GM19455 (cell line): ENCODE data around the gene FAM53B.

ENCODE experiments used
- ATAC-seq: cut with Tn5 transposase; IDR thresholded peaks from one replicate; pipeline ENCODE4 v1.9.1; 2021; ENCODE audit not compliant: unreplicated experiment

Gene FAM53B

DNA sequence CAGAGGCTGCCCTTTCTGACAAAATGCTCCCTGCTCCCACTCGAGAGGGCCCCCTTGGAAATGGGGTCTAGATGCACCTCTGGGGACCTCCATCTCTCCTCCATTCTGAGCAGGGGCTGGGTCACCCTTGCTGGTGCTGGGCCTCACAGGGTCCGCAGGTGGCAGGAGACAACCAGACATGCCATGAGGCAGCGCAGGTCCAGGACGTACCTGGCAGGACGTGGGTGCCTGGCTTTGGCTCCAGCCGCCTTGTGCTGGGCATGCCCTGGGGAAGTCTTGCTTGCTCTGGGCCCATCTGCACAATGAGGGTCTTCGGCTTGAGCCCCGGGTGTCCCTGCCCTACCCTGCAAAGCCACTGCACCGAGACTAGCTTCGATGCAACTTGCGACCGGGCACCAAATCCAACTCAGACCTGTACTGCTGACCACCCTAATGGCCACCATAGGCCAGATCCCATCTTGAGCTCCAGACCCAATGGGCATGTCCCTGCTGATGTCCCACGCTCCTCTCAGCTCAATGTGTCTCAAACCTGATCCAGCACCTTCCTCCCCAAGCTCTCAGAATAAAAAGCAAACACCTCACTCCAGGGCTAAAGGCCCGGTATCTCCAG lies 107.0 kb downstream of the FAM53B start:
- no peak for ATAC-seq

DNA sequence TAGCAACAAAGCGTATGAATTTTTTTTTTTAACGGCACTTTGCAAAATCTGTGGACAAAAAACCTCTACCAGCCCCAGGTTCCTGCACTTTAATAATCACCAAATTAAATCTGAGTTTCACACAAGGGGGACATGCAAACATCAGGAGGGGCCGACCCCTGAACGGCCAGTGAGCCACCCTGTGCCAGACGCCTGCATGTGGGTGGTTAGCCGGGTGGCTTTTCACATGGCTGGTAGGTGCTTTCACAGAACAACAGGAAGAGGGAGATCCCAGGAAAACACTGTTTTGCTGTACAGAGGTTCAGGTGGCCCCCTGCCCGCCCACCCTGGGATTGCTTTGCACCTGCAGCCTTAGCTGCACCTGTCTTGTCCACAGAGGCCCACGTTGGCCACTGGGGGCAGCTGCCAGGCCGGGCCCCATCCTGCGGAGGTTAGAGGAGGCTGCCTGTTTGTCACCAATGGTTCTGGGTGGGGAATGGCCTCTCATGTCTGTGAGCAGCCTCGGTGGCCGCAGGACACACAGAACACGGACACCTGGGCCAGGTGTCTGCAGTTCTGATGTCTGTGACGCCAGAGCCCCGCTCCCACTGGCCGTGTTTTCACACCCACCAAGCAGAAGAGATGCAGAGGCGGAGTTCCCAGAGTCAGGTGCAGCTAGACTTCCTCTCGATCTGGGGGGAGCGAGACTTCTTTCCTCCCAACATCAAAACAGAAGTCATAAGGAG lies 107.7 kb downstream of the FAM53B start:
- ATAC-seq = no peak

DNA sequence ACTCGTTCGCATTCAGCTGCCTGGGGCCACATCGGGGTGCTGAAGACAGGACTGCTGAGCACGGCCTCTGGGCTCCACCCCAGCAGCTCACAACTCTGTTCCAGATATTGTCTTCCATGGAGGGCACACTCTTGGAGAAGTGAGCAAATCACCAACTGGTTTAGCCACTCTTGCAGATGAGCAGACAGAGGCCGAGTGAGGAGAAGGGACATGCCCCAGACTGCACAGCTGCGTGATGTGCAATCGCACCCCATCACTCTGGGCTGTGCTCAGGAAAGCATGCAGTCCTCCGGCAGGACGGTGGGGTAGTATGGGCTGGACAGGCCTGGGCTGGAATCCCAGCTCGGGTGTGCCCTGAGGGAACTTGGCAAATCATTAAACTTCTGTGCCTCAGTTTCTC lies 111.6 kb downstream of the FAM53B start:
- ATAC-seq = no peak

DNA sequence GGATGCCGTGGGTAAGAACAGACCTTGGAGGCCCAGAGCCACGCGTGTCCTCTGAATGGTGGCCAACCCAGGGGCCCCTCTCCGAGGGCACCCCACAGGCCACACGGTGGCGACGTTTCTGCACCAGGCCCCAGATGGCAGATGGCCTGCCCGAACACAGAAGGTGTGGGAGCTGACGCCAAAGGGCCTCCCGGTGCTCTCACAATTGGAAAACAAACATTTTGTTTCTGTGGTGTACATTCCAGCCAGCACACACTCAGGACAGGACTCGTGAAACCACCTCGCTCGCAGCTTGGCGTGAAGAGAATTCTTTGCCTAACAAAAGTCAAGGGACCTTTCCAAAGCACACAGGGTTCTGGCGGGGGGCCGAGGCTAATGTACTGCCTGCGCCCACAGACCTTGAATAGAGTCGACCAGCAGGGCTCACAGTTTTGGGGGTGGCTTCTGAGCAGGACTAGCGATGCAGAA lies 112.1 kb downstream of the FAM53B start:
- ATAC-seq = no peak

DNA sequence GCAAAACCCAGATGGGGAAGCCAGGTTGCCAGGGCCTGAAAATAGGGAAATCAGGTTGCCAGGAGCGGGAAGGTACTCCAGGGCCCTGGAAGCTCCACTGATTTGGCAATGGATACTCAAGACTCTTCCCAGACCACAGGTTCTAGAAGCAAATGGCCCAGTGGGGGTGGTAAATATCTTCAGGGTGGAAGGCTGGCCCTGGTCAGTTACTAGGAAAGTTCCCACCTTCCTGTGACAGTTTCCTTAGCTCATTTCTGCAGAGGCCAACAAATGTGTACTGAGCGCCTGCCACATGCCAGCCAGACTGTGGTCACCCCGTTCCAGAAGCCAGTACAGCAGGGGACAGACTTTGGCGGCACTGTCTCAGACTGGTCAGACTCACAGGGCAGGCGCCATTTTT lies 113.6 kb downstream of the FAM53B start:
- ATAC-seq = no peak

DNA sequence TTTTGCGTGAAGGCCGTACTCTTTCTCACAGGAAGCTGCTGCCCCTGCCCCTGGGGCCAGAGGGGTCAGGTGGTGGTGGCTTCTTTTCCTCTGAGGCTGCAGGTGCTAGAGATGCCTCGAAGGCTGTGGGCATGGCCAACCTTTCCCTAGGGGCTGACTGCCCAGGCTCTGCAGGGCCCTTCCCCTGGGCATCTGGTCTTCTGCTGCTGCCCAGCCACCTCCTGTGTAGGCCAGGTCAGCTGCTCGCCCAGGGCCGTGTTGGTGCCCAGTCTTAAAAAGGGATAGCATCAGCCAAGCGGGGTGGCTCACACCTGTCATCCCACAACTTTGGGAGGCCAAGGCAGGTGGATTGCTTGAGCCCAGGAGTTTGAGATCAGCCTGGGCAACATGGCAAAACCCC lies 114.3 kb downstream of the FAM53B start:
- ATAC-seq = no peak

DNA sequence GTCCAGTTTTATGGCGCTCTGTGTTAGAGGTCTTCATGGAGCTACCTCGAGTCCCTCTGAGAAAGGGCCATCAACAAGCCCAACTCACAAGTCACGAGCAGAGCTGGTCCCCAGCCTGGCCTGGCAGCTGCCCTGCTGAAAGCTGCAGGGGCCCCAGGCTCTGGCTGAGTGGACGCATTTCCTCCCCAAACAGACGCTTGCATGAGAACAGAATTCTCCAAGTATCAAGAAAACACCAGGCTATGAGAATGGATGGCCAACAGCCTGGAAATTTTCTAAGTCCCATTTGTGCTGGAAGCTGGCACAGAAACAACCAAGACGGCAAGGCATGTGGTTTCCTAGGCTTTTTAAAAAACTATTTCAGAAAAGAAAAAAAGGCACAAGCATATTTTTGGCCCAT lies 114.8 kb downstream of the FAM53B start:
- no peak for ATAC-seq

DNA sequence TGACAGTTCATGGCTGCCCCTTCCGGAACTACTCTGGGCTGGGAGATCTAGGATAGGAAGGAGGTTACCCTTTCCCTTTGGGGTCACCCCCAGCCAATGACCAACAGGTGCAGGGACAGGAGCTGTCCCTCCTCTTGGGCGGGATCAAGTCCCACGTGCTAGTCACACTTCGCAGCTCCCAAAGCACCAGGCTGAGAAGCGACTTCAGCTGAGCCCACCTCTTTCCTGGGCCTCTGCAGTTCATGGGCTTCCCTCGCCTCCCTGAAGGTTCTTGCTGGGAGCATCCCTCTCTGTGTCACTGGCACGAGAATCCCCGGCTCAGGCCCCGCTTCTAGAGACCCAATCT lies 115.5 kb downstream of the FAM53B start:
- no peak for ATAC-seq

DNA sequence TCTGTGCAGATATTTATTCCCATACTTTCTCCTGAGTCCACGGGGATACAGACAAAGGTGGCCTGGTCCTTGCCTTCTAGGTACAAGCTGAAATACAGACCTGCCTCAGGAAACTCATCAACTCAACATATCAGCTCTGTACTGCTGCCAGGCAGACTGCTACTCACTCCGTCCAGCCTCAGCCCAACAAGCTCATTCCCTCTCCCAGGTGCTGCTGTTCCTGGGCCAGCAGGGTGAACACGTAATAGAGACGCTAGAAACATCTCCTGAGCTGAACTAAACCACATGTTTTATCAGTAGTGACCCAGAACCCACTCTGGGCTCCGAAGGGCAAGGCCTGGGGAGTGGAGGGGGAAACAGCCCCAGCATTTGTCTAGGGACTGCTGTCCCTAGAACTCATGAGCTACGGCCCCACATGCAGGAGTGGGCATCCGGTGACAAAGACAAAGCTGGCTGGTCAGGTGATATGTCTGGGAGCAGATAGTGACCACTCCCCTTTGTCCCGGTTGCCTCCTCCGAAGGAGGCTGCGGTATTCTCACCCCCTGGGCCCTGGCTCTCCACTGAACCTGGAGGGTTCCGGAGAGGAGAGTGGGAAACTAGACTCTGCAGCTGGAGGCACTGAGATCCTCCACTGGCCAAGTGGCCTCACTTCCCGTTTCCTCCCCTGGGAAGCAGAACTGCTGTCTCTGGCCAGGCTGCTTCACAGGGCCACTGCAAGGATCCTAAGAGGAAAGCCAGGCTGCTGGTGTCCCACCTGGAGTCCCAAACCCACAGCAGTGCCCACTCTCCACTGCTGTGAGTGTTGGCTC lies 116.1 kb downstream of the FAM53B start:
- no peak for ATAC-seq

DNA sequence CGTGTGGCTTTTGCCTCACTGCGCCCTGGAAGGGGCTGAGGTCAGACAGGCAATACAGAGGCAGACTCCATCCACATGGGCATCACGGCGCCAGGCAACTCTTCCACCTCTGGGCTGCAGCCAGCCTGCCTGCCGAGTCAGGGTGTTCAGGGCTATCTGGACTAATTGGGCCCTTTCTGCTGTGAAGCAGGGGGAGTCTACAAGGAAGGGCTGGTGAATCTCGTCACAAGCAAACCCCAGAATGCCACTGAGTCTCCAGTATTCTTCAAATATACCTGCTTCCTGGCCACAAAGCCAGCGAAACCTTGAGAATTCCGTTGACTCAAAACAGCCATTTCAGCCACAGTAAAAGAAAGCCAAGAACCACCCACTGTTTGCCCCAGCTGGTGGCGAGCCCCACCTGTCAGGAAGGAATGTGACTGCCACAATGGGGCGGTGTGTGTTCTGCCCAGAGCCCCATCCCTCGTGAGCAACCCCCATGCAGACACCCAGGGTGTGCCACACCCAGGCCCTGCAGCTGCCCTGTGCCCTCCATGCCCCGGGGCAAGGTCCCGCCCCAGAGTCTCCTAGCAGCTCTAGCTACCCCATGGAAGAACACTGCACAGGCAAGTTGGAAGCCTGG lies 117.3 kb downstream of the FAM53B start:
- no peak for ATAC-seq

DNA sequence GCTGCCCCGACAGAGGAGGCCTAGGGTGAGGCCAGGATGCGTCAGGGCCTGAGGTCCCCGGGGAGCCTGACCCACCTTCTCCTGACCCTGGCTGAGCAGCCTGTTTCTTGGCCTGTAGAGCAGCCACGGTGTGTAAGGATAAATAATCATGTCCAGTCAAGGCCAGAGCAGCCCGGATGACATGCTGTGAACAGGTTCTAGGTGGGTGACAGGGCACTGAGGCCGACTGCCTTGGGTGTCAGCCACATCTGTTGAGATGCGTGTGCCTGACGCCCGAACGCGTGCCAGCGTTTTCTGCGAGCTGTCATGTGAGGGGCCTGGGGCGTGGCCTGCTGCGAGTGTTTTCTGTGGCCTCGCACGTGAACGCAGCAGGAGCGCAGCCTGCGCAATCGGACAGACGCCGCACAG lies 118.3 kb downstream of the FAM53B start:
- ATAC-seq = no peak

DNA sequence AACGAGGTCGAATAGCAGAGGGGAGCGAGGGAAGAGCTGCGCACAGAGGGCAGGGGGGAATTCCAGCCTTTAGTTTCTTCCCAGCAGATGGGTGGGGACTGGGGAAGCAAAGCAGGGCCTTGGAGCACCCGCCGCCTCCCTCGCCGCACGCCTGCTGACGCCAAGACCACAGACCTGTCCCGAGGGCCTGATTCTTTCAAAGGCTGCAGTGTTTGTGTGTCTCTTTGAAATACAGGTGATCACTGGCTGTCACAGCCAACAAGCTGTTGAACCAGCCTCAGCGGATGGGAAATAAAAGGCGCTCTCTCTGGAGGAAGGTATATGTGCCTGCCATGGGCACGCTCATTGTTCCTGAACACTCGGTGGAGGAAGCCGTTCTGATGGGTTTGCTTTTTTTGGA lies 119.3 kb downstream of the FAM53B start:
- no peak for ATAC-seq

DNA sequence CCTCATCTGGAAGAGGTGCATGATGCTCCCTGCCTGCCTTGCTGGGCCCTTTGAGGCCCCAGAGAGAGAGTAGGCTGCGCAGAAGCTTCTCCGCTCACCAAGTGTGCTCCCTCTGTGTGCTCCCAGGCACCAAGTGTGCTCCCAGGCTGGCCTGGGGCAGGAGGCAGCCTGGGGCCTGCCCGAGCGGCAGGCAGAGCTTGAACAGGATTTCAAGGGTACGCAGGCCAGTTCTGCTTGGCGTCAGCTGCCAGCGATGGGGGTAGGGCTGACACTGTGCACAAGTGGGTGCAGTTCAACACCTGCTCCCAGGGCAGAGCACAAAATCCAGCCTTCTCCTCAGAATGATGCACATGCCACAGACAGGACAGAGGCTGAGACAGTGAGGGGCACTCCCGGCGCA lies 119.7 kb downstream of the FAM53B start:
- no peak for ATAC-seq

DNA sequence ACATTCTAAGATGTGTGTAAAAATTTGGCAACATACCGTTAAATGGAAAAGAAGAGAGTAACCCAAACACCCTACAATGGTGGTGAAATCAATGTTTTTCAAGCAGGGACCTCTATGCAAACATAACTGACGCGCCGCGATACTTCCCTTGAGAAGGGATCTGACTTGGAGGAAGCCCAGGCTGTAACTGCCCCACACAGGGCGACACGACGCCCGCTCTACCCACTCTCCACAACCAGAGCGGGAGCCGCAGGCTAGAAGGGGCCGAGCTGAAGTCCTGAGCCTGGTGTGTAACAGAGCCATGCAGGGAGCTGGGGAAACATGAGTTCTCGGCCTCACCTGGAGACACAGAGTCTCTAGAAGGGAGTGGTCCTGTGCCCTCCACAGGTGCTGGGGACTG lies 120.2 kb downstream of the FAM53B start:
- no peak for ATAC-seq

DNA sequence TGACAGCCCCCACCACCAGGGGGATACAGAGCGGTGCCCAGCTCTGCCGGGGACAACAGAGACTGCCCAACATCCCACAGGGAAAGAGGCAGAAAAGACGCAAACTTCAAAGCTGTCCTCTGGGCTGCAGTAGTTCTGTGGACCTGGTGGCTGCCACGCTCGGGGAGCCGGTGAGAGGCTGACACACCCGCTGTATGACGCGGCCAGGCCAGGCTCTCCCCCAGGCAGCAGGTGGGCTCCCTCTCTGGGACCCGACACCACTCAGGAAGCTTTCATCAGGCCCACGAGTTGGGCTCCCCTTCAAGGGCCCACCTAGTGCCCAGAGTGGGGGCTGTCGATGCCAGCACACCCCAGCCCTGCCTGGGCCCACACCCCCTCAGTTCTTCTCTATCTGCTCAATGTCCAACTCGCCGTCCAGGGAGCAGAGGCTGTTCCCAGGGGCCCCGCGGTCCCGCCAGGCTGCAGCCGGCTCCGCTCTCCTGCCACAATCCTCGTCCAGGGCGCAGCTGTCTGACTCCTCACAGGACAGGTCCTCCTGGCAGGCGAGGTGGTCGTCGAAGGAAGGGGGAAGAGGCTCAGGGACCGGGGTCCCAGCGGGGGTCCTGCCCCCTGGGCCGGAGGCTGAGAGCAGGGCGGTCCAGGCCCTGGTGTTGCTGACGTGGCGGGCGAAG lies 121.2 kb downstream of the FAM53B start:
- ATAC-seq = no peak

DNA sequence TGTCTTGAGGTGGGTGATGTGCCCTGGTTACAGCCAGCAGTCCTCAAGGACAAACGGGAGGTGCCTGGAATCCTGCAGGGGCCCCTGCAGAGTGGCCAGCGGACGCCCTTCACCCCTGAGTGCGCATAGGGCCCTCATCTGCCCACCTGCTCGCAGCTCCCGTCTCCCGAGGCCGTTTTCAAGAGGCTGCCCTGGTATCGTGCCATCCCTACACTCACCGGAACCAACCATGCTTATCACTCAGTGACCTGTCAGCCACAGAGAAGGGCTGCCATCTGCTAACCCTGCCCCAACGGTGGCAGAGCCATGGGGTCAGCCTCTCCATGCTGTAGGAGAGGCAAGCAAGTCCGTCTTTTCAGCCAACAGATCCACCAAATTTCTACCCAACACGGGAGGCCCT lies 122.0 kb downstream of the FAM53B start:
- no peak for ATAC-seq

DNA sequence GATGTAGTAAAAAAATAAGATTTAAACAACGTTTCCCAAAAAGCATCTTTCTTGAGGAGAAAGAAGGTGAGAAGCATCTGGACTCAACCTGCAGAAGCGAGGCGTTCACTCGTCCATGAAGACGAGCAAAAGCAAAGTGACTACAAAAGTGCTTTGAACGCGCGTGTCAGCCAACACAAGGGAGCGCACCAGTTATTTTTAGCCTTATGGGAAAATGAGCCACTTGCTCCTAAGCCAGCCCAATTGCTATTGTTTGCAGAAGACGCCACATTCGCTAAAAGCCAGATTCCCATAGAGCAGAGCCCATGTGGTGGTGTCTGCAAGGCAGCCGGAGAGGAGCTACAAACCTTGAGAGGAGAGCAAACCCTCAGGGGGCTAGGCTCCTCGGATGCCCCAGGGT lies 122.5 kb downstream of the FAM53B start:
- no peak for ATAC-seq

DNA sequence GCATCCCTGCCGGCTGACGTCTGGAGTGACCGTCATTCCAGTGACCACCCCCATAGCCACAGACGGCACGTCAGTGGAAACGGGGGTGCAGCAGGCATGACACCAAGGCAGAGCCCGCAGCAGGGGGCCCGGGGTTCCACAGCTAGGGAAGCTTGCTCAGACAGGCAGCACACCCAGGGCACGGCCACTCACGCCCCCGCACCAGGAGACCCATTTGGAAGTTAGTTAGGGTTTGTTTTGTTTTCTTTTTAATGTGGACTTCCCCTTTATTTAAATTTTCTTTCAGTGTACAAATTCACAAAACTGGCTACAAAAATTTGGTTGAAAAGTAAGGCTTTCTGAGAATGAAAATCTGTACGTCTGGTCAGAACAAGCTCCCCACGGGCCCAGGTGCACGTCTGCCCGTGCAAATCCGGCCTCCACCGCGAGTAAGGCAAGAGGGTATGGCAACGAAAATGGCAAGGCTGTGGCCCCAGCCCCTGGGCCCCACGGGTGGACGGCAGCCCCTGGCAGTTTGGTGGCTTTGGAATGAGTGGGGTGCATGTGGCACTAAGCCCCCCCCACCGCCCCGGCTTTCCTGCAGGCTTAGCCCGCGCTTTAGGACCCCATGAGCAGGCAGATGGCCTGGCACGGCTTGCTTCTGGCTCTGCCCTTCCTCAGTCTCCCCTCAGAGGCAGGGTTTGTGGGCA lies 124.2 kb downstream of the FAM53B start:
- peak; percentile 57 for ATAC-seq

DNA sequence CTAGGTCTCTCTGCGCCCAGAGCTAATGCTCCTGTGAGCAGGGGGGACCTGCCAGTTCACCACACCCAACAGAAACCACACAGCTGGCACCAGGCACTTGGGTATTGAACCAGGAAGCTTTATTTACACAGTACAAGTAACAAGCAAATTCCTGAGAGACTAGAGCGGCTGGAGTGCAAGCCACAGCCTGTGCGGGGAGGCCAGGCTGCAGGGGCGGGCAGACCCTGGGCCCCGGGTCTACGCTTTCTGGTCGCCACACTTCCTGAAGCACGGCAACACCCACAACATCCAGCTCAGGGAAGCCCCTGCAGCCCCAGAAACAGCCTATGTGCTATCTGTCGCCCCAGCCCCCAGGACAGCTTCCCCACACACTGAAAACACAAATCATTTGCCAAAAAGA lies 125.0 kb downstream of the FAM53B start:
- no peak for ATAC-seq

DNA sequence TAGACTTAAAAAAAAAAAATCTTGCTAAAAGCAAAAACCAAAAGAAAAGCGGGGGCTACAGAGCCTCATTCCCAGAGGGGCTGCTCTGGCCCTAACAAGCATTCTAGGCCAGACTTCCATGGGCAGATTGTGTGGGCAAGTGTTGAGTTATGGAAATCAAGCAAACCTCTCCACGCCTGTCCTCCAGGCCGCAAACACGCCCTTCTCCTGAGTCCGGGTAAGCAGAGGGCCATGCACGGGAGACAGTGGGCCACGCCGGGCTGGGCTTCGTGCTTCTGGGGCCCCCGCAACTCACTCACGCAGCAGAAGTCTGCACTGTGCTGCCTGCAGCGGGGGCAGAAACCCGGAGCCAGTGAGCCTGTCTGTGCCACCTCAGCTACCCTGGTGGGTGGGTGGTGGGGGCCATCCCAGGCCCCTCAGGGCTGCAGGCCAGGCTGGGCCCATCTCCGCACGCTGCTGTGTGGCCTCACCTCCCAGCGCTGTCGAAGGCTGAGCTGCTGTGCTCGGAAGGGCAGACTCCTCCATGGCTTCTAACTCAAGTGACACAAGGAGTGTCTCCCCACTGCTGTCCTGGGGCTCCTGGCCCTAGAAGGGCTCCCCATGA lies 125.6 kb downstream of the FAM53B start:
- ATAC-seq = no peak
